ENCODE measurements around the gene RNF144A.

- no peak for TF ChIP-seq GATA2 (IDR thresholded peaks at IDR 0.05; ENCODE audit: low read depth, low read length)
- no peak for TF ChIP-seq GATA3 (IDR thresholded peaks at IDR 0.05; ENCODE audit: low read depth, low read length)
Measured at GRCh38 chr2:6972067-6972710, 55.0 kb downstream of the RNF144A start.
